ENCODE data around the gene NEURL1.

DNA sequence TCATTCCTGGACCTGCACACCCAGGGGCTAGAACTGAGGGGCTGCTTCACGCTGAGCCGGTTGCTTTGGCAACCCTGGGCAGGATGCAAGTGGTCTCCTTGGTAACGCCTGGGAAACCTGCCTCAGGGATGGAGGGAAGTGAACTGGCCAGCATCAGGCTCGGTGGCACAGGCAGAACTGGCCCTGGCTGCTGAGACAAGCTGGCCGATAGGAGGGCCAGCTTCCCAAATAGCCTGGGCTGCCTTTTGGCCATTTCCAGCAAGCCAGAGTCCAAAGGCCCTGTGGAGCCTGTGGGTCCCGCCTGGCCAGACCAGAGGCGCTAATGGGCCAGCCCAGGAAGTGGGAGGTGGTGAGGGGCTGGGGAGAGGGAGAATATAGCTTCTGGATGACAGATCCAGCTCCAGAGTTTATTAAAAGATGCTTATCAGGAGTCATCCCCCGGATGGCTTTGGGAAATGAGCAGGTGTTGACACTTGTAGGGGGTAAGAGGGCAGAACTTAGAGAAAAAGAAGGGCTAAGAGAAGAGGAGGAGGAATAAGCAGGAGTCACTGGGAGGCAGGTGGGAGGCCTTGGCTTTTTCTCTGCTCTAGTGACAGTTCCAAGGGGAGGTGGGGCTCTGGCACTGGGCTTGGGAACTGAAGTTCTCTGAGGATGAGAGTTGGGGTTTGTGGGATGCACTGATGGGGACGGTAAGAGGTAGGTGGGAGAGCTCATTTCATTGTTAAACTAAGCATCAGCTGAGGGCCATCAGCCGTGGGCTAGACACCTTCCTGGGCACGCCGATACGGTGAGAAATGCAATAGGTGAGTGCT lies 9.6 kb downstream of the NEURL1 start:
- TF ChIP-seq, protein P1, sequence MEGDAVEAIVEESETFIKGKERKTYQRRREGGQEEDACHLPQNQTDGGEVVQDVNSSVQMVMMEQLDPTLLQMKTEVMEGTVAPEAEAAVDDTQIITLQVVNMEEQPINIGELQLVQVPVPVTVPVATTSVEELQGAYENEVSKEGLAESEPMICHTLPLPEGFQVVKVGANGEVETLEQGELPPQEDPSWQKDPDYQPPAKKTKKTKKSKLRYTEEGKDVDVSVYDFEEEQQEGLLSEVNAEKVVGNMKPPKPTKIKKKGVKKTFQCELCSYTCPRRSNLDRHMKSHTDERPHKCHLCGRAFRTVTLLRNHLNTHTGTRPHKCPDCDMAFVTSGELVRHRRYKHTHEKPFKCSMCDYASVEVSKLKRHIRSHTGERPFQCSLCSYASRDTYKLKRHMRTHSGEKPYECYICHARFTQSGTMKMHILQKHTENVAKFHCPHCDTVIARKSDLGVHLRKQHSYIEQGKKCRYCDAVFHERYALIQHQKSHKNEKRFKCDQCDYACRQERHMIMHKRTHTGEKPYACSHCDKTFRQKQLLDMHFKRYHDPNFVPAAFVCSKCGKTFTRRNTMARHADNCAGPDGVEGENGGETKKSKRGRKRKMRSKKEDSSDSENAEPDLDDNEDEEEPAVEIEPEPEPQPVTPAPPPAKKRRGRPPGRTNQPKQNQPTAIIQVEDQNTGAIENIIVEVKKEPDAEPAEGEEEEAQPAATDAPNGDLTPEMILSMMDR (conservative IDR thresholded peaks at IDR 0.05; ENCODE audit: low read depth, low read length): no peak
- TF ChIP-seq EZH2 (IDR thresholded peaks at IDR 0.05; ENCODE audit: low read length, unreplicated experiment): no peak
- no peak for TF ChIP-seq EZH2phosphoT487 (IDR thresholded peaks at IDR 0.05; ENCODE audit: borderline replicate concordance, low read length)

Data from PC-3 (cell line).